Measurements from ENCODE around the gene RAPH1.

Gene RAPH1

DNA sequence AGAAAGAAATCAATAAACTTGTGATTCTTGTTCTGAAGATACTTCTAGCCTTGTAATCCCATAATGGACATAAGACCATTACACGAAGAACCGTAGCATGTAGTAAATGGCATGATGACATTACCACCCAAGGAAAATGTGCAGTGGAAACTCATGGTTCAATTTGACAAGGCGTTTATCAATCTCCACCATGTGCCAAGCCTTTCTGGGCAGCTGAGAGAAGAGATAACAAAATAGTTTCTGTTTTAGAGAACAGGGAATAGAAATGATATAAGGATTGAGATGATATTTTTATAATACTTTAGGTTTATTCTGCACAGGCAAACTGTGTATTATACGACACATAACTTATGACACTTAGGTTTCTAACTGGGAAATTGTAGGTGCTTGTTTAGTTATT is 187.7 kb downstream of the RAPH1 start:
- DNase-seq: no peak

DNA sequence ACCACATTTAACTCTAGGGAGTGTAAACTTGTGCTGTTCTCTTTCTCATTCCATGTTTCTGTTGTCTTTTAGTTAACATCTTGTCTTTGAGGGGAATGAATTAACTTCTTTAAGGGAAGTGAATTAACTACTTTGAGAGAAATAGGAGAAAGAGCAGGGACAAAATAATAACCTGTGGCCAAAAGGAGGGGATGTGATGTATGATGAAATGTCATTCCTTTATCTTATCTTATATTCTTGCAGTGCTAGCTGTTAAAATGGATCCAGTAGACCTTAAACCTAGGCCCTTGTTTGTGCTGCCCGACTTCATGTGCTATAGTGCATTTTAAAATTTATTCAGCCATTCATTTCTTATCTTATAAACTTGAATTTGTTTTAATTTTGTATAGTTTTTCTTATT is 188.5 kb downstream of the RAPH1 start:
- no peak for DNase-seq

DNA sequence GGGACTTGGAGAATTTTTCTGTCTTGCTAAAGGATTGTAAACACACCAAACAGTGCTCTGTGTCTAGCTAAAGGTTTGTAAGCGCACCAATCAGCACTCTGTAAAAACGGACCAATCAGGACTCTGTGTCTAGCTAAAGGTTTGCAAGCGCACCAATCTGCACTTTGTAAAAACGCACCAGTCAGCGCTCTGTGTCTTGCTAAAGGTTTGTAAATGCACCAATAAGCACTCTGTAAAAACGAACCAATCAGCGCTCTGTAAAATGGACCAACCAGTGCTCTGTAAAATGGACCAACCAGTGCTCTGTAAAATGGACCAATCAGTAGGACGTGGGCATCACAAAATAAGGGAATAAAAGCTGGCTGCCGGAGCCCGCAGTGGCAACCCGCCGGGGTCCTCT is 190.4 kb downstream of the RAPH1 start:
- DNase-seq: no peak
